ENCODE data around the gene HSD17B7. TPM values are rescaled to one million over a fixed set of nuclear protein-coding genes. Genes with fewer than 3 reads are reported as not detected.

The HSD17B7 gene
- total RNA-seq, 5 donors from 2014 or later (not counting 1 experiment from before 2014, with no cell fraction given), result 22.0 to 29.6 (median 26.8) TPM

DNA sequence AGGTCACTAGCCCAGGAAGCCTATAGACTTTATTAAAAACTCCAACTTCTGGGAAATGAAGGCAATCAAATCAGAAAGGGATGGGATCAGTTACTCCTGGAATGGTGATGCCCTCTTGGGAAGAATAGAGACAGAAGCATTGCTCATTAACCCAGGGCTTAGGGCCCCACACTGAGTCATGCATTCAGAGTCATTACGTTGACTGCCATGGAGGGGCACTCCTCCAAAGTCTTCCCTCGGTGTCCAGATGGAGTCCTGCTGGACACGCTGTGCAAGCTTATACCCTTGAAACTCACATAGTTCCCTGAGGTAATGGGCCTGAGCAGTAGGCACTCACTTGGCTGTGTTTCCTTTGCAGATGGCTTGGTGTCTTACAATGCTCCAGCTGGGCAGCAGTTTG, 35.2 kb upstream of the HSD17B7 start:
- Mint-ChIP-seq H3K27me3 (no peaks in the 10 kb centered on the region), H3K36me3 (peaks cover 4% of the 10 kb centered on the region), H3K4me3 (no peak overlapping the region), H3K27ac (no peak overlapping the region), H3K4me1 (no peaks in the 10 kb centered on the region), H3K9me3 (no peaks in the 10 kb centered on the region)
- Histone ChIP-seq H3K27me3 (replicated peaks in 1 of 2; ENCODE audit: control insufficient read depth in 2 of 2, extremely low read depth in 1 of 2, insufficient read depth in 2 of 2, low read length in 1 of 2) (no peaks in the 10 kb centered on the region), H3K36me3 (ENCODE audit: control insufficient read depth in 2 of 2, extremely low read depth in 1 of 2, insufficient read depth in 1 of 2, low read length in 1 of 2) (no peaks in the 10 kb centered on the region), H3K4me1 (ENCODE audit: control insufficient read depth in 1 of 2, extremely low read depth in 1 of 2, insufficient read depth in 2 of 2, low read length in 2 of 2) (no peaks in the 10 kb centered on the region), H3K27ac (ENCODE audit: low read length) (no peak overlapping the region), H3K9me3 (no peaks in the 10 kb centered on the region), H3K4me3 (ENCODE audit: control insufficient read depth in 1 of 2, extremely low read depth in 1 of 2, low read length in 1 of 2) (no peak overlapping the region)
- CTCF ChIA-PET, result no interaction called here
- 85% methylated on average over 3 of the region's 3 CpGs for WGBS (ENCODE audit: insufficient coverage)
- no peak for DNase-seq
- no peak for ATAC-seq (replicated peaks in 1 of 4)
- POLR2A ChIA-PET, result no interaction called here

DNA sequence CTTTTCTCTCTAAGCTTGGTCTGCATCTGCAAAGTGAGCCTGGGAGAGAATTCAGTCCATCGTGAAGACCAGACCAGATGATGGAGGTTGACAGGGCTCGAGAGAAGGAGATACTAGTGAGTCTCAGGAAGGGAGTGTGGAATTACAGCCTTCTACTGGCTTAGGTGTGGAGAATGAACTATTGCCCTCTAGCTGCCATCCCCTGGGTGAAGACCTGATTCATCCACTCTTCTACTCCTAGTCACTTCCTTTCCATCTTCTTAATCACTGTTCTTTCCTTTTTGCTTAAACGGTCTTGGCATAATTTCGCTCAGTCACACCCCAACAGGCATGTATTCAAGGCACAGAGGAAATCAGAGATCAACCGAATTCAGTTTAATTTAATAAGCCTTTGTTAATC, 34.0 kb upstream of the HSD17B7 start:
- Mint-ChIP-seq H3K27ac (no peak overlapping the region), H3K36me3 (peaks cover 4% of the 10 kb centered on the region), H3K9me3 (no peaks in the 10 kb centered on the region), H3K4me1 (no peaks in the 10 kb centered on the region), H3K27me3 (no peaks in the 10 kb centered on the region), H3K4me3 (no peak overlapping the region)
- ChIA-PET POLR2A (no interaction called here), CTCF (no interaction called here)
- Histone ChIP-seq H3K27ac (ENCODE audit: low read length) (no peak overlapping the region), H3K27me3 (replicated peaks in 1 of 2; ENCODE audit: control insufficient read depth in 2 of 2, extremely low read depth in 1 of 2, insufficient read depth in 2 of 2, low read length in 1 of 2) (no peaks in the 10 kb centered on the region), H3K9me3 (no peaks in the 10 kb centered on the region), H3K36me3 (ENCODE audit: control insufficient read depth in 2 of 2, extremely low read depth in 1 of 2, insufficient read depth in 1 of 2, low read length in 1 of 2) (no peaks in the 10 kb centered on the region), H3K4me1 (ENCODE audit: control insufficient read depth in 1 of 2, extremely low read depth in 1 of 2, insufficient read depth in 2 of 2, low read length in 2 of 2) (no peaks in the 10 kb centered on the region), H3K4me3 (ENCODE audit: control insufficient read depth in 1 of 2, extremely low read depth in 1 of 2, low read length in 1 of 2) (no peak overlapping the region)
- no peak for ATAC-seq (replicated peaks in 1 of 4)
- 60% methylated on average over 1 of the region's 5 CpGs for whole genome bisulfite sequencing (ENCODE audit: insufficient coverage)
- no peak for DNase-seq

DNA sequence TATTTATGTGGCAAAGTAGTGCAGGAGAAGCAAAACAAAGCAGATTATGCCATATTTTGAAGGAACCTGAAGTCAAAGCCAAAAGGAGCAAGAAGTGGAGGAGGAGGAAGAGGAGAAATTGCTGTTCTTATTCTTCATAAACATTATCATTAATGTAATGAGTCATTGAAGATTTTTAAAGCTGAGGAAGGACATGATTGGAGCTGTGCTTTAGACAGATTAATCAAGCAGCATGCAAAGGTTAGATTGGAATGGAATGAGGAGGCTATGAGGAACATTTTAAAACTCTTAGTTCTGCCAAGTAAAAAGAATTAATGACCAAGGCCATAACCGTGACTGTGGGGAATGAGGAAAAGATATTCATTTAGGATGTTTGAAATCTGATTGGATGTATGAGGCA, 33.0 kb upstream of the HSD17B7 start:
- Histone ChIP-seq H3K4me1 (ENCODE audit: control insufficient read depth in 1 of 2, extremely low read depth in 1 of 2, insufficient read depth in 2 of 2, low read length in 2 of 2) (no peaks in the 10 kb centered on the region), H3K27ac (ENCODE audit: low read length) (no peak overlapping the region), H3K36me3 (ENCODE audit: control insufficient read depth in 2 of 2, extremely low read depth in 1 of 2, insufficient read depth in 1 of 2, low read length in 1 of 2) (no peaks in the 10 kb centered on the region), H3K4me3 (ENCODE audit: control insufficient read depth in 1 of 2, extremely low read depth in 1 of 2, low read length in 1 of 2) (no peak overlapping the region), H3K9me3 (no peaks in the 10 kb centered on the region), H3K27me3 (replicated peaks in 1 of 2; ENCODE audit: control insufficient read depth in 2 of 2, extremely low read depth in 1 of 2, insufficient read depth in 2 of 2, low read length in 1 of 2) (no peaks in the 10 kb centered on the region)
- no peaks in the 10 kb centered on the region for H3K9me3 Mint-ChIP-seq
- WGBS (ENCODE audit: insufficient coverage), result 83% methylated on average over 1 of the region's 1 CpG
- ChIA-PET CTCF (no interaction called here), POLR2A (no interaction called here)
- no peaks in the 10 kb centered on the region for H3K4me1 Mint-ChIP-seq
- ATAC-seq (replicated peaks in 1 of 4) (no peak), DNase-seq (no peak)
- peaks cover 4% of the 10 kb centered on the region for H3K36me3 Mint-ChIP-seq
- no peaks in the 10 kb centered on the region for H3K27me3 Mint-ChIP-seq
- no peak overlapping the region for H3K4me3 Mint-ChIP-seq
- H3K27ac Mint-ChIP-seq, result no peak overlapping the region

DNA sequence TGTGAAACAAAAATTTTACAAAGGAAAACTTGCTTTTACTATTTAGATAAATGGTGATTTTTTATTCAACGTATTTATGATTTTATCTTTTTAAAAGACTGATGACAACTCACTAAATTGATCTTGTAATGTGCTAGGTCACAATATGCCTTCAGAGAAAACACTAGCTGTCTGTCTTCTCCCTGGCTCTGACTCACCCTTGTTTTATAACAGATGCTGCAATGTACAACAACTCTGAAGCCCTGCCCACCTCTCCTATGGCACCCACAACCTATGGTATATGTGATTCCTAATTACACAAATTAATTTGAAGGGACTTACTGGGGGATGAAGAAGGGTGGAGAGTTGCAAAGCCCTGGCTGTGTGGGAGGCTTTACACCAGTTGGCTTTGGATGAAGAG, 24.7 kb upstream of the HSD17B7 start:
- no CpG with 5 or more reads among the region's 1 CpG for WGBS (ENCODE audit: insufficient coverage)
- Mint-ChIP-seq H3K4me1 (no peaks in the 10 kb centered on the region), H3K27ac (no peak overlapping the region), H3K36me3 (no peaks in the 10 kb centered on the region), H3K9me3 (no peaks in the 10 kb centered on the region), H3K27me3 (peaks cover 0 to 8% of the 10 kb centered on the region in 2 donors), H3K4me3 (no peak overlapping the region)
- no peaks in the 10 kb centered on the region for H3K36me3 ChIP-seq (ENCODE audit: control insufficient read depth in 2 of 2, extremely low read depth in 1 of 2, insufficient read depth in 1 of 2, low read length in 1 of 2)
- ChIA-PET POLR2A (interaction anchor here in 1 of 2 donors (0.6 kb wide), 1 partner anchor 55 kb away, joined by 3 read pairs; no protein-coding TSS in a partner anchor), CTCF (no interaction called here)
- H3K9me3 ChIP-seq, result no peaks in the 10 kb centered on the region
- no peaks in the 10 kb centered on the region for H3K4me1 ChIP-seq (ENCODE audit: control insufficient read depth in 1 of 2, extremely low read depth in 1 of 2, insufficient read depth in 2 of 2, low read length in 2 of 2)
- no peak for DNase-seq
- no peak overlapping the region for H3K4me3 ChIP-seq (ENCODE audit: control insufficient read depth in 1 of 2, extremely low read depth in 1 of 2, low read length in 1 of 2)
- no peak overlapping the region for H3K27ac ChIP-seq (ENCODE audit: low read length)
- ATAC-seq (replicated peaks in 1 of 4), result no peak
- peaks cover 0 to 3% of the 10 kb centered on the region in 2 experiments for H3K27me3 ChIP-seq (replicated peaks in 1 of 2; ENCODE audit: control insufficient read depth in 2 of 2, extremely low read depth in 1 of 2, insufficient read depth in 2 of 2, low read length in 1 of 2)

DNA sequence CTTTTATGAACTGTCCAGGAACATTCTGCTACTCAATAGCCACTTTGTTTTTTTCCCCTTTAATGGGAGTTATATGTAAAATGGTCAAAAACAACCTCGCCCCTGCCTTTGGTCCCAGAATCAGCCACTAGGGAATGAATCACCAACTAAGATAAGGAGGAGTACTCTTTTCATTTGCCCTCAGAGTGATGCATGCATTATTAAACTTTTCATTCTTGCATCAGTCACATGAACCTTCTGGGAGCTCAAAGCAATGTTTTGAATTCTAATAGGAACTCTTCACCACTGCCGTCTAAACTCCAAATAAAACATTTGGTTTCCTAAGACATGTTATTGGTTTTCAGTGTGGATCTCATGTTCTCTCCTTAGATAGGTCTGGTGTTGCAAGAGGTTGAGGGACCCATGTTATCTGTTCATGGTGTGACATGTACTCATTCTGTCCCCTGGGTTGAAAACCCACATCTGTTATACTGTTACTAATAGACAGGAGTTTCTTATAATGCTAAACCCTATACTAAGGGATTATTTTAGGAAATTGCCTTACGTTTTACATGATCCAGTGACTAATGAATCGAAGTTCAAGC, 17.8 kb upstream of the HSD17B7 start:
- CTCF ChIA-PET, result no interaction called here
- H3K36me3 Mint-ChIP-seq, result peaks cover 5% of the 10 kb centered on the region

DNA sequence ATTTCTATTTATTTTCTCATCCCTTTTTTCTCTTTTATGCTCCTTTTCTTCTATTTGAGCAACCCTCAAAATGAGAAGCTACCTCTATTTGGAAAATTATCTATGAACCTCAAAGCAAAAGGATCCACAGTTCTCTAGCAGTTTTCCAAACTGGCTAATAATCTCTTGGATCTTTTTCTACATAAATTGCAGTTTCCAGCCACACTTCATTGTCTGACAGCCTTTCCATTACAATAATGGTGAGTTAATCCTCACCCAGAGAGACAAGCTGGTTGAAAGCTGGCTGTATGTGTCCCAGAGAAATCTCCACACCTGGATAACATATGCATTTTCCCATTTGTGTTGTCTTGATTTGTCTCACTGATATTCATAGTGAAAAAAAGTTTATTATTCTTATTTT, 16.5 kb upstream of the HSD17B7 start:
- no peaks in the 10 kb centered on the region for H3K4me1 ChIP-seq (ENCODE audit: control insufficient read depth in 1 of 2, extremely low read depth in 1 of 2, insufficient read depth in 2 of 2, low read length in 2 of 2)
- peaks cover 3% of the 10 kb centered on the region in 2 experiments for H3K27me3 ChIP-seq (replicated peaks in 1 of 2; ENCODE audit: control insufficient read depth in 2 of 2, extremely low read depth in 1 of 2, insufficient read depth in 2 of 2, low read length in 1 of 2)
- CTCF ChIA-PET, result no interaction called here

More for the DNA sequence above, 17.8 kb upstream of the HSD17B7 start:
- ATAC-seq (replicated peaks in 1 of 4), result no peak
- DNase-seq, result no peak
- peaks cover 3 to 7% of the 10 kb centered on the region in 2 donors for H3K27me3 Mint-ChIP-seq
- H3K9me3 Mint-ChIP-seq, result no peaks in the 10 kb centered on the region
- Histone ChIP-seq H3K4me3 (ENCODE audit: control insufficient read depth in 1 of 2, extremely low read depth in 1 of 2, low read length in 1 of 2) (no peak overlapping the region), H3K9me3 (no peaks in the 10 kb centered on the region), H3K27me3 (replicated peaks in 1 of 2; ENCODE audit: control insufficient read depth in 2 of 2, extremely low read depth in 1 of 2, insufficient read depth in 2 of 2, low read length in 1 of 2) (peaks cover 3% of the 10 kb centered on the region in 2 experiments), H3K36me3 (ENCODE audit: control insufficient read depth in 2 of 2, extremely low read depth in 1 of 2, insufficient read depth in 1 of 2, low read length in 1 of 2) (no peaks in the 10 kb centered on the region), H3K4me1 (ENCODE audit: control insufficient read depth in 1 of 2, extremely low read depth in 1 of 2, insufficient read depth in 2 of 2, low read length in 2 of 2) (no peaks in the 10 kb centered on the region), H3K27ac (ENCODE audit: low read length) (no peak overlapping the region)
- H3K27ac Mint-ChIP-seq, result no peak overlapping the region
- no peak overlapping the region for H3K4me3 Mint-ChIP-seq
- H3K4me1 Mint-ChIP-seq, result no peaks in the 10 kb centered on the region
- WGBS (ENCODE audit: insufficient coverage), result no CpG with 5 or more reads among the region's 4 CpGs
- POLR2A ChIA-PET, result no interaction called here

DNA sequence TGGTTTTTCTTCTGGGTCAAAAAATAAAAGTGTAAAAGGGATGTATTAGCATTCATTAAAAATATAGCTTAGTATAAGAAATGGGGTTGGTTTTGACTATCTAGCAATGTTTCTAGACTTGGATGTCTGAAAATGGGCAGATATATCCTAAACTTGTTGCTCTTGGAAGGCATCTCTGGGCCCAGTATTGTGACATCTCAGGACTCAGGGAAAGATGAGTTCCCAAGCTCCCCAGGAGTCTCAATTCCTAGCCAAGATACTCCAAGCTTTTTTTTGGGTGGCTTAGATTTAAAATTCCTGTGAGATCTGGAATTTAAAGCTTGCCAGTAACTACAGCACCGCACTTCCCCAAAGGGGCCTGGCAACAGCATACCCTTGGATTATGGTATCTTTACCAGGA, 11.5 kb upstream of the HSD17B7 start:
- ChIA-PET CTCF (interaction anchor here in 1 of 2 donors (0.6 kb wide), 1 partner anchor 1045 kb away, joined by 3 read pairs; no protein-coding TSS in a partner anchor), POLR2A (no interaction called here)
- Histone ChIP-seq H3K4me1 (ENCODE audit: control insufficient read depth in 1 of 2, extremely low read depth in 1 of 2, insufficient read depth in 2 of 2, low read length in 2 of 2) (no peaks in the 10 kb centered on the region), H3K27me3 (replicated peaks in 1 of 2; ENCODE audit: control insufficient read depth in 2 of 2, extremely low read depth in 1 of 2, insufficient read depth in 2 of 2, low read length in 1 of 2) (peaks cover 0 to 2% of the 10 kb centered on the region in 2 experiments), H3K27ac (ENCODE audit: low read length) (no peak overlapping the region), H3K4me3 (ENCODE audit: control insufficient read depth in 1 of 2, extremely low read depth in 1 of 2, low read length in 1 of 2) (no peak overlapping the region), H3K36me3 (ENCODE audit: control insufficient read depth in 2 of 2, extremely low read depth in 1 of 2, insufficient read depth in 1 of 2, low read length in 1 of 2) (no peaks in the 10 kb centered on the region), H3K9me3 (no peaks in the 10 kb centered on the region)
- Mint-ChIP-seq H3K4me3 (no peak overlapping the region), H3K36me3 (peaks cover 5% of the 10 kb centered on the region), H3K27ac (no peak overlapping the region), H3K27me3 (peaks cover 6 to 28% of the 10 kb centered on the region in 2 donors), H3K9me3 (no peaks in the 10 kb centered on the region), H3K4me1 (no peaks in the 10 kb centered on the region)
- DNase-seq (no peak), ATAC-seq (replicated peaks in 1 of 4) (no peak)
- WGBS (ENCODE audit: insufficient coverage), result no CpG with 5 or more reads among the region's 1 CpG

More for the DNA sequence above, 16.5 kb upstream of the HSD17B7 start:
- Mint-ChIP-seq H3K9me3 (no peaks in the 10 kb centered on the region), H3K4me3 (no peak overlapping the region), H3K27ac (no peak overlapping the region), H3K36me3 (peaks cover 5% of the 10 kb centered on the region), H3K4me1 (no peaks in the 10 kb centered on the region), H3K27me3 (peaks cover 8 to 10% of the 10 kb centered on the region in 2 donors)
- no peaks in the 10 kb centered on the region for H3K9me3 ChIP-seq
- ATAC-seq (replicated peaks in 1 of 4), result no peak
- no peak overlapping the region for H3K4me3 ChIP-seq (ENCODE audit: control insufficient read depth in 1 of 2, extremely low read depth in 1 of 2, low read length in 1 of 2)
- POLR2A ChIA-PET, result no interaction called here
- DNase-seq, result no peak
- H3K36me3 ChIP-seq (ENCODE audit: control insufficient read depth in 2 of 2, extremely low read depth in 1 of 2, insufficient read depth in 1 of 2, low read length in 1 of 2), result no peaks in the 10 kb centered on the region
- H3K27ac ChIP-seq (ENCODE audit: low read length), result no peak overlapping the region
